HepG2 (cell line): Measurements from ENCODE around the gene FAM161A. TPM values are rescaled to one million over a fixed set of nuclear protein-coding genes. Genes with fewer than 3 reads are reported as not detected.

Experiments used
- DPF2 ChIP-seq: sonication (generic); formaldehyde crosslinking; IDR thresholded peaks from 2 replicates; pipeline ENCODE4 v1.4.0; 2020; ENCODE audit warnings: mild to moderate bottlenecking, low read depth, missing genetic modification reagents, borderline replicate concordance
- EED ChIP-seq: sonication (generic); formaldehyde crosslinking; IDR thresholded peaks from 2 replicates; pipeline ENCODE4 v1.5.0; 2020; ENCODE audit warnings: mild to moderate bottlenecking, missing genetic modification reagents
- FOXO1 ChIP-seq: sonication (generic); formaldehyde crosslinking; IDR thresholded peaks from 2 replicates; pipeline ENCODE4 v1.4.0; 2020; ENCODE audit warnings: missing genetic modification reagents
- KDM5A ChIP-seq: fragments of 200-600 bp; sonication (generic); IDR thresholded peaks from 2 replicates; pipeline ENCODE4 v1.7.0; 2018; ENCODE audit warnings: antibody characterized with exemption, mild to moderate bottlenecking, low read length, borderline replicate concordance
- KLF6 ChIP-seq: IDR thresholded peaks from 2 replicates; pipeline ENCODE4 v1.8.0; 2016; ENCODE audit warnings: missing biosample characterization, missing genetic modification reagents
- REPIN1 ChIP-seq: sonication (generic); formaldehyde crosslinking; IDR thresholded peaks from 2 replicates; pipeline ENCODE4 v1.8.0; 2022; ENCODE audit warnings: missing genetic modification reagents, low read depth, mild to moderate bottlenecking, borderline replicate concordance
- TP53 ChIP-seq: sonication (generic); formaldehyde crosslinking; conservative IDR thresholded peaks from 2 replicates; pipeline ENCODE4 v1.4.0; 2020; ENCODE audit warnings: missing genetic modification reagents
- ZSCAN12 ChIP-seq: sonication (generic); formaldehyde crosslinking; IDR thresholded peaks from 2 replicates; pipeline ENCODE4 v1.9.0; 2021; ENCODE audit warnings: mild to moderate bottlenecking, missing genetic modification reagents
- polyA plus RNA-seq, 8 experiments: library from polyadenylated mRNA; depleted of rRNA in 3 of 8; stranded (reverse) in 7 of 8; unstranded in 1 of 8; fragments of >200 nt; fragmentation: Illumina TruSeq in 4 of 8; extraction: Trizol in 4 of 8; gene quantifications; 2 replicates each; pipeline versions ENCODE4 v1.2.1 to v1.2.3, GENCODE V29; 2011 to 2016; ENCODE audit warnings: low read depth in 4 of 8, missing spikeins in 1 of 8, mixed read lengths in 1 of 8; ENCODE audit not compliant: insufficient read depth in 1 of 8
- total RNA-seq, 5 experiments: library from RNA; depleted of rRNA; stranded (reverse); fragments of >200 nt; fragmentation: Illumina TruSeq; extraction: Trizol; gene quantifications; 2 replicates each; pipeline ENCODE4 v1.2.3, GENCODE V29; 2016; ENCODE audit warnings: low read depth in 1 of 5
- TF ChIP-seq, protein P1 (sequence below): sonication (generic); formaldehyde crosslinking; IDR thresholded peaks from 2 replicates; pipeline ENCODE4 v1.4.0; 2020; ENCODE audit warnings: missing genetic modification reagents, mild to moderate bottlenecking, borderline replicate concordance
- TF ChIP-seq, protein P2 (sequence below), 2 experiments: IDR thresholded peaks; 2 replicates each; pipeline ENCODE4 v1.6.1; 2011 to 2012; ENCODE audit warnings: low read length in 2 of 2, borderline replicate concordance in 1 of 2, low read depth in 1 of 2, mild to moderate bottlenecking in 1 of 2, moderate library complexity in 1 of 2
- TF ChIP-seq, protein P3 (sequence below): sonication (generic); formaldehyde crosslinking; IDR thresholded peaks from 2 replicates; pipeline ENCODE4 v1.5.0; 2020; ENCODE audit warnings: missing genetic modification reagents
- TF ChIP-seq, protein P4 (sequence below): IDR thresholded peaks from 2 replicates; pipeline ENCODE4 v1.6.1; 2012; ENCODE audit warnings: inconsistent platforms
- TF ChIP-seq, protein P5 (sequence below), 2 experiments: fragments of 450-650 bp in 1 of 2; sonication (generic) in 1 of 2; formaldehyde crosslinking; IDR thresholded peaks; 2 replicates each; pipeline versions ENCODE4 v1.5.0 to v1.8.0; 2020 to 2022; ENCODE audit warnings: mild to moderate bottlenecking in 1 of 2, missing genetic modification reagents in 1 of 2
- TF ChIP-seq, protein P6 (sequence below): IDR thresholded peaks from 2 replicates; pipeline ENCODE4 v1.6.1; 2012; ENCODE audit warnings: low read length, improper control_type of control experiment
- TF ChIP-seq, protein P7 (sequence below): sonication (generic); formaldehyde crosslinking; IDR thresholded peaks from 2 replicates; pipeline ENCODE4 v1.5.0; 2020; ENCODE audit warnings: mild to moderate bottlenecking, missing genetic modification reagents, moderate library complexity

The FAM161A gene
- total and polyA plus RNA-seq, 2 of the 13 experiments (the other 11 are each of a cell fraction or from before 2014, with no cell fraction given), result 2.7 to 3.4 TPM

DNA sequence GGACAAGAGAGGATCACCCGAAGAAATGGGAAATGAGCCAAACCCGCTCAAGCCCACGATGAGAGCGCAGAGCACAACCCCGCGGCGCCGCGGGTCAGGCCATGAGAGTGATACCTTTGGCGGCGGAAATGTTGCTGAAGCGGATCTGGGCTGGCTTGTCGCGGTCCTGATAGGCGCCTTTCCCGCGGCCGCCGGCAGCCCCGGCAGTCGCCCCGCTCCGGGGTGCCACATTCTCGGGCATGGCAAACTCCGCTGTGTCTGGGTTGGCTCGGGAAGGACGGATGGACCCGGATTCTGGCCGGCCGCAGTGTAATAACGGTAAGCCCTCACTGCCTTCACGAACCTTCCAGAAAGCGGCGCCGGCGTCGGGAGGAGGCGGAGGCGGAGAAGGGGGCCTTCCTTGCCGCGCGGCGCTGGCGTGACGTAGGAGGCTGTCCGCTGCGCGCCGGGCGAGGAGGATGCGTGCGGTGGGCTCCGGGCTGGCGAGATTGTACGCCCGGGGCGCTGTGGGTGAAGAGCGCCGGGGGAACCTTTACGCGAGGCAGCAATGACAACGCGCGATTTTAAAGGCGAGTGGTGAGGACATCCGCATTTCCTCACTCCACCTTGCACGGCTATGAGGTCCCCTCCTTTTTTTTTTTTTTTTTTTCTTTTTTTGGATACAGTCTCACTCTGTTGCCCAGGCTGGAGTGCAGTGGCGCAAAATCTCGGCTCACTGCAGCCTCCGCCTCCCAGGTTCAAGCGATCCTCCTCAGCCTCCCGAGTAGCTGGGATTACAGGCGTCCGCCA lies 34.6 kb upstream of the FAM161A start, which contains the start of gene CCT4 (continued):
- TF ChIP-seq, protein P1, sequence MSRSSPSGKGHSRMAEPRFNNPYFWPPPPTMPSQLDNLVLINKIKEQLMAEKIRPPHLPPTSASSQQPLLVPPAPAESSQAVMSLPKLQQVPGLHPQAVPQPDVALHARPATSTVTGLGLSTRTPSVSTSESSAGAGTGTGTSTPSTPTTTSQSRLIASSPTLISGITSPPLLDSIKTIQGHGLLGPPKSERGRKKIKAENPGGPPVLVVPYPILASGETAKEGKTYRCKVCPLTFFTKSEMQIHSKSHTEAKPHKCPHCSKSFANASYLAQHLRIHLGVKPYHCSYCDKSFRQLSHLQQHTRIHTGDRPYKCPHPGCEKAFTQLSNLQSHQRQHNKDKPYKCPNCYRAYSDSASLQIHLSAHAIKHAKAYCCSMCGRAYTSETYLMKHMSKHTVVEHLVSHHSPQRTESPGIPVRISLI, result peak; percentile 97
- TF ChIP-seq, protein P2, sequence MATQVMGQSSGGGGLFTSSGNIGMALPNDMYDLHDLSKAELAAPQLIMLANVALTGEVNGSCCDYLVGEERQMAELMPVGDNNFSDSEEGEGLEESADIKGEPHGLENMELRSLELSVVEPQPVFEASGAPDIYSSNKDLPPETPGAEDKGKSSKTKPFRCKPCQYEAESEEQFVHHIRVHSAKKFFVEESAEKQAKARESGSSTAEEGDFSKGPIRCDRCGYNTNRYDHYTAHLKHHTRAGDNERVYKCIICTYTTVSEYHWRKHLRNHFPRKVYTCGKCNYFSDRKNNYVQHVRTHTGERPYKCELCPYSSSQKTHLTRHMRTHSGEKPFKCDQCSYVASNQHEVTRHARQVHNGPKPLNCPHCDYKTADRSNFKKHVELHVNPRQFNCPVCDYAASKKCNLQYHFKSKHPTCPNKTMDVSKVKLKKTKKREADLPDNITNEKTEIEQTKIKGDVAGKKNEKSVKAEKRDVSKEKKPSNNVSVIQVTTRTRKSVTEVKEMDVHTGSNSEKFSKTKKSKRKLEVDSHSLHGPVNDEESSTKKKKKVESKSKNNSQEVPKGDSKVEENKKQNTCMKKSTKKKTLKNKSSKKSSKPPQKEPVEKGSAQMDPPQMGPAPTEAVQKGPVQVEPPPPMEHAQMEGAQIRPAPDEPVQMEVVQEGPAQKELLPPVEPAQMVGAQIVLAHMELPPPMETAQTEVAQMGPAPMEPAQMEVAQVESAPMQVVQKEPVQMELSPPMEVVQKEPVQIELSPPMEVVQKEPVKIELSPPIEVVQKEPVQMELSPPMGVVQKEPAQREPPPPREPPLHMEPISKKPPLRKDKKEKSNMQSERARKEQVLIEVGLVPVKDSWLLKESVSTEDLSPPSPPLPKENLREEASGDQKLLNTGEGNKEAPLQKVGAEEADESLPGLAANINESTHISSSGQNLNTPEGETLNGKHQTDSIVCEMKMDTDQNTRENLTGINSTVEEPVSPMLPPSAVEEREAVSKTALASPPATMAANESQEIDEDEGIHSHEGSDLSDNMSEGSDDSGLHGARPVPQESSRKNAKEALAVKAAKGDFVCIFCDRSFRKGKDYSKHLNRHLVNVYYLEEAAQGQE (IDR thresholded peaks at IDR 0.05; ENCODE audit: borderline replicate concordance in 1 of 2, low read depth in 1 of 2, low read length in 2 of 2), result peak in 1 of 2 experiments; percentile 76; a peak in 1 of 4 replicates
- TF ChIP-seq, protein P3, sequence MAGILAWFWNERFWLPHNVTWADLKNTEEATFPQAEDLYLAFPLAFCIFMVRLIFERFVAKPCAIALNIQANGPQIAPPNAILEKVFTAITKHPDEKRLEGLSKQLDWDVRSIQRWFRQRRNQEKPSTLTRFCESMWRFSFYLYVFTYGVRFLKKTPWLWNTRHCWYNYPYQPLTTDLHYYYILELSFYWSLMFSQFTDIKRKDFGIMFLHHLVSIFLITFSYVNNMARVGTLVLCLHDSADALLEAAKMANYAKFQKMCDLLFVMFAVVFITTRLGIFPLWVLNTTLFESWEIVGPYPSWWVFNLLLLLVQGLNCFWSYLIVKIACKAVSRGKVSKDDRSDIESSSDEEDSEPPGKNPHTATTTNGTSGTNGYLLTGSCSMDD (CRISPR knock-in tag), result no peak
- peak; percentile 98 for TF ChIP-seq EED (CRISPR knock-in tag)
- no peak for TF ChIP-seq ZSCAN12 (CRISPR knock-in tag)
- TF ChIP-seq DPF2 (CRISPR knock-in tag), result no peak
- TF ChIP-seq, protein P4, sequence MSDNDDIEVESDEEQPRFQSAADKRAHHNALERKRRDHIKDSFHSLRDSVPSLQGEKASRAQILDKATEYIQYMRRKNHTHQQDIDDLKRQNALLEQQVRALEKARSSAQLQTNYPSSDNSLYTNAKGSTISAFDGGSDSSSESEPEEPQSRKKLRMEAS, result peak; percentile 97
- TF ChIP-seq KLF6 (CRISPR knock-in tag), result peak; percentile 92
- TF ChIP-seq, protein P5, sequence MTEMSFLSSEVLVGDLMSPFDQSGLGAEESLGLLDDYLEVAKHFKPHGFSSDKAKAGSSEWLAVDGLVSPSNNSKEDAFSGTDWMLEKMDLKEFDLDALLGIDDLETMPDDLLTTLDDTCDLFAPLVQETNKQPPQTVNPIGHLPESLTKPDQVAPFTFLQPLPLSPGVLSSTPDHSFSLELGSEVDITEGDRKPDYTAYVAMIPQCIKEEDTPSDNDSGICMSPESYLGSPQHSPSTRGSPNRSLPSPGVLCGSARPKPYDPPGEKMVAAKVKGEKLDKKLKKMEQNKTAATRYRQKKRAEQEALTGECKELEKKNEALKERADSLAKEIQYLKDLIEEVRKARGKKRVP (CRISPR knock-in tag; IDR thresholded peaks at IDR 0.05), result peak in 1 of 2 experiments; percentile 83; a peak in 2 of 4 replicates
- TF ChIP-seq, protein P6, sequence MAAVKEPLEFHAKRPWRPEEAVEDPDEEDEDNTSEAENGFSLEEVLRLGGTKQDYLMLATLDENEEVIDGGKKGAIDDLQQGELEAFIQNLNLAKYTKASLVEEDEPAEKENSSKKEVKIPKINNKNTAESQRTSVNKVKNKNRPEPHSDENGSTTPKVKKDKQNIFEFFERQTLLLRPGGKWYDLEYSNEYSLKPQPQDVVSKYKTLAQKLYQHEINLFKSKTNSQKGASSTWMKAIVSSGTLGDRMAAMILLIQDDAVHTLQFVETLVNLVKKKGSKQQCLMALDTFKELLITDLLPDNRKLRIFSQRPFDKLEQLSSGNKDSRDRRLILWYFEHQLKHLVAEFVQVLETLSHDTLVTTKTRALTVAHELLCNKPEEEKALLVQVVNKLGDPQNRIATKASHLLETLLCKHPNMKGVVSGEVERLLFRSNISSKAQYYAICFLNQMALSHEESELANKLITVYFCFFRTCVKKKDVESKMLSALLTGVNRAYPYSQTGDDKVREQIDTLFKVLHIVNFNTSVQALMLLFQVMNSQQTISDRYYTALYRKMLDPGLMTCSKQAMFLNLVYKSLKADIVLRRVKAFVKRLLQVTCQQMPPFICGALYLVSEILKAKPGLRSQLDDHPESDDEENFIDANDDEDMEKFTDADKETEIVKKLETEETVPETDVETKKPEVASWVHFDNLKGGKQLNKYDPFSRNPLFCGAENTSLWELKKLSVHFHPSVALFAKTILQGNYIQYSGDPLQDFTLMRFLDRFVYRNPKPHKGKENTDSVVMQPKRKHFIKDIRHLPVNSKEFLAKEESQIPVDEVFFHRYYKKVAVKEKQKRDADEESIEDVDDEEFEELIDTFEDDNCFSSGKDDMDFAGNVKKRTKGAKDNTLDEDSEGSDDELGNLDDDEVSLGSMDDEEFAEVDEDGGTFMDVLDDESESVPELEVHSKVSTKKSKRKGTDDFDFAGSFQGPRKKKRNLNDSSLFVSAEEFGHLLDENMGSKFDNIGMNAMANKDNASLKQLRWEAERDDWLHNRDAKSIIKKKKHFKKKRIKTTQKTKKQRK, result no peak
- TF ChIP-seq, protein P7, sequence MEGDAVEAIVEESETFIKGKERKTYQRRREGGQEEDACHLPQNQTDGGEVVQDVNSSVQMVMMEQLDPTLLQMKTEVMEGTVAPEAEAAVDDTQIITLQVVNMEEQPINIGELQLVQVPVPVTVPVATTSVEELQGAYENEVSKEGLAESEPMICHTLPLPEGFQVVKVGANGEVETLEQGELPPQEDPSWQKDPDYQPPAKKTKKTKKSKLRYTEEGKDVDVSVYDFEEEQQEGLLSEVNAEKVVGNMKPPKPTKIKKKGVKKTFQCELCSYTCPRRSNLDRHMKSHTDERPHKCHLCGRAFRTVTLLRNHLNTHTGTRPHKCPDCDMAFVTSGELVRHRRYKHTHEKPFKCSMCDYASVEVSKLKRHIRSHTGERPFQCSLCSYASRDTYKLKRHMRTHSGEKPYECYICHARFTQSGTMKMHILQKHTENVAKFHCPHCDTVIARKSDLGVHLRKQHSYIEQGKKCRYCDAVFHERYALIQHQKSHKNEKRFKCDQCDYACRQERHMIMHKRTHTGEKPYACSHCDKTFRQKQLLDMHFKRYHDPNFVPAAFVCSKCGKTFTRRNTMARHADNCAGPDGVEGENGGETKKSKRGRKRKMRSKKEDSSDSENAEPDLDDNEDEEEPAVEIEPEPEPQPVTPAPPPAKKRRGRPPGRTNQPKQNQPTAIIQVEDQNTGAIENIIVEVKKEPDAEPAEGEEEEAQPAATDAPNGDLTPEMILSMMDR (CRISPR knock-in tag), result peak; percentile 53
- no peak; the same call in none of the 2 replicates for TF ChIP-seq TP53 (CRISPR knock-in tag)
- peak; percentile 89 for TF ChIP-seq REPIN1 (CRISPR knock-in tag)
- 0 out of 2 replicates have a peak, but pooled peaks have one; percentile 65 for TF ChIP-seq FOXO1 (CRISPR knock-in tag)
- peak; percentile 98 for TF ChIP-seq KDM5A
